Mucosa of descending colon (tissue), 3 donors: ENCODE results near the gene OR8J1. TPM values are rescaled to one million over a fixed set of nuclear protein-coding genes. Genes with fewer than 3 reads are reported as not detected.
"Not testable (repeated sequence)": the region's sequence is repeated elsewhere in the genome, so short reads cannot be mapped to it uniquely, and the experiment has no call there.

Experiments
- ATAC-seq: fragments of 200-7000 bp; cut with Tn5 transposase; one replicate; pipeline ENCODE4 v1.9.1; 2020; ENCODE audit warnings: mild to moderate bottlenecking, moderate library complexity
- DNase-seq, 3 donors: peaks; one replicate each; pipeline ENCODE4 v3.0.0-alpha.2; 2020
- H3K36me3 ChIP-seq: fragments of 200-600 bp; one replicate; pipeline ENCODE4 v1.8.0; 2021; ENCODE audit warnings: low read depth, mild to moderate bottlenecking
- H3K4me1 ChIP-seq: fragments of 200-600 bp; one replicate; pipeline ENCODE4 v1.8.0; 2021; ENCODE audit warnings: low read depth, mild to moderate bottlenecking
- H3K4me3 ChIP-seq: fragments of 200-600 bp; one replicate; pipeline ENCODE4 v1.8.0; 2021; ENCODE audit warnings: mild to moderate bottlenecking
- H3K9me3 ChIP-seq: fragments of 200-600 bp; one replicate; pipeline ENCODE4 v1.8.0; 2021; ENCODE audit warnings: mild to moderate bottlenecking
- CTCF ChIP-seq: fragments of 200-600 bp; IDR thresholded peaks from one replicate; pipeline ENCODE4 v1.8.0; 2022; ENCODE audit warnings: antibody characterized with exemption, mild to moderate bottlenecking
- intact Hi-C, 2 donors: fragments of 100-400 bp; cut with DNase I in 1 of 2; cut with micrococcal nuclease in 1 of 2; formaldehyde crosslinking; loops; one replicate each; pipeline versions ENCODE4 v1.11.0 to v1.11.1; 2022; cut with DNase I, micrococcal nuclease
- total RNA-seq, 3 donors: library from RNA; stranded (reverse); fragmentation: NEBNext Ultra II Directional in 2 of 3; extraction: Animal tissue kit (Norgen Biotek cat#: 25700) in 2 of 3; gene quantifications; one replicate each; pipeline versions ENCODE4 v1.2.1 to v1.2.4, GENCODE V29; 2021 to 2023
- donor health status: DM: no; HTN: no; CAD: no; lungs with moderate emphysema.
- donor health status: DM: no; HTN: no; CAD: no.
- donor health status: DM: no; HTN: yes; CAD: no.

The OR8J1 gene
- total RNA-seq, 3 donors from 2014 or later, result not detected

GRCh38 chr11:56340289-56340688 is 13.8 kb upstream of the OR8J1 start:
- Histone ChIP-seq H3K36me3 (no peaks in the 10 kb centered on the region), H3K4me1 (no peaks in the 10 kb centered on the region), H3K9me3 (no peaks in the 10 kb centered on the region), H3K4me3 (no peak overlapping the region)
- TF ChIP-seq CTCF, result no peak
- intact Hi-C loops, result no loop called here
- DNase-seq (no peak), ATAC-seq (no peak)

GRCh38 chr11:56345739-56346138 is 8.4 kb upstream of the OR8J1 start, which contains the start of gene OR8K1:
Gene OR8K1, plus strand, starts transcription at chr11:56346039. Its CDS starts 0 bp downstream, at chr11:56346039.
- ATAC-seq (no peak), DNase-seq (no peak)
- no peaks in the 10 kb centered on the region for H3K4me1 ChIP-seq
- intact Hi-C loops, result no loop called here
- no peaks in the 10 kb centered on the region for H3K36me3 ChIP-seq
- TF ChIP-seq CTCF, result no peak
- no peaks in the 10 kb centered on the region for H3K9me3 ChIP-seq
- H3K4me3 ChIP-seq, result no peak within 1 kb of the TSS

- TF ChIP-seq CTCF, result no peak
- intact Hi-C loops, result no loop called here
- Histone ChIP-seq H3K9me3 (no peaks in the 10 kb centered on the region), H3K4me1 (no peaks in the 10 kb centered on the region), H3K4me3 (no peak within 1 kb of the TSS), H3K36me3 (no peaks in the 10 kb centered on the region)
- no peak for ATAC-seq
- no peak for DNase-seq
Measured at GRCh38 chr11:56375324-56375723, 21.2 kb downstream of the OR8J1 start, which contains the start of gene OR8U1. Gene OR8U1, plus strand, starts transcription at chr11:56375624. Its CDS starts 0 bp downstream, at chr11:56375624.

GRCh38 chr11:56380120-56380519 is 26.0 kb downstream of the OR8J1 start:
- TF ChIP-seq CTCF, result no peak
- H3K9me3 ChIP-seq, result no peaks in the 10 kb centered on the region
- H3K36me3 ChIP-seq, result no peaks in the 10 kb centered on the region
- intact Hi-C loops, result no loop called here
- no peak overlapping the region for H3K4me3 ChIP-seq
- ATAC-seq, result no peak
- DNase-seq, result no peak
- H3K4me1 ChIP-seq, result no peaks in the 10 kb centered on the region

- no peak for TF ChIP-seq CTCF
- Histone ChIP-seq H3K4me3 (no peak overlapping the region), H3K36me3 (no peaks in the 10 kb centered on the region), H3K9me3 (no peaks in the 10 kb centered on the region), H3K4me1 (no peaks in the 10 kb centered on the region)
- ATAC-seq, result no peak
- intact Hi-C loops, result no loop called here
- no peak for DNase-seq
Measured at GRCh38 chr11:56394381-56394780, 40.3 kb downstream of the OR8J1 start.

- no peaks in the 10 kb centered on the region for H3K4me1 ChIP-seq
- DNase-seq, result no peak
- H3K36me3 ChIP-seq, result no peaks in the 10 kb centered on the region
- no peak for ATAC-seq
- intact Hi-C loops, result no loop called here
- H3K9me3 ChIP-seq, result no peaks in the 10 kb centered on the region
- H3K4me3 ChIP-seq, result no peak overlapping the region
- no peak for TF ChIP-seq CTCF
Measured at GRCh38 chr11:56396047-56396446, 42.0 kb downstream of the OR8J1 start.

- H3K36me3 ChIP-seq, H3K4me1 ChIP-seq, intact Hi-C loops, ATAC-seq, H3K4me3 ChIP-seq, H3K9me3 ChIP-seq: not testable (repeated sequence)
- peak in 1 of 3 donors; percentile 39 for DNase-seq
Measured at GRCh38 chr11:56401858-56402461, 47.9 kb downstream of the OR8J1 start.
